ENCODE measurements around the gene TMEM40.

DNA sequence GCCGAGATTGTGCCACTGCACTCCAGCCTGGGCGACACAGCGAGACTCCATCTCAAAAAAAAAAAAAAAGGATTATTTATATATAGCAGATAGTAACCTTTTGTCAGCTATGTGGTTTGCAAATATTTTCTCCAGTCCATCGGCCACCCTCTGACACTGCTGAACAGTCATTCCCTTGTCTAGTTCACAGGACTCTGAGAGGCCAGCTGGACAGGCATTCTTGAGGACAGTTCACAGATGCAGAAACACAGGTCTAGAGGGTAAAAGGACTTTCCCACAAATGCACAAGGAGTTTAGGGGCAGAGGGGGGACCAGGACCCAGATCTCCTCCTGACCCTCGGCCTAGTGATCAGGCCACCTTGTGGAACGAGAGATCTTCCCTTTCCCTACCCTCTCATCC lies 7.5 kb upstream of the TMEM40 start:
- TF ChIP-seq, protein P1, sequence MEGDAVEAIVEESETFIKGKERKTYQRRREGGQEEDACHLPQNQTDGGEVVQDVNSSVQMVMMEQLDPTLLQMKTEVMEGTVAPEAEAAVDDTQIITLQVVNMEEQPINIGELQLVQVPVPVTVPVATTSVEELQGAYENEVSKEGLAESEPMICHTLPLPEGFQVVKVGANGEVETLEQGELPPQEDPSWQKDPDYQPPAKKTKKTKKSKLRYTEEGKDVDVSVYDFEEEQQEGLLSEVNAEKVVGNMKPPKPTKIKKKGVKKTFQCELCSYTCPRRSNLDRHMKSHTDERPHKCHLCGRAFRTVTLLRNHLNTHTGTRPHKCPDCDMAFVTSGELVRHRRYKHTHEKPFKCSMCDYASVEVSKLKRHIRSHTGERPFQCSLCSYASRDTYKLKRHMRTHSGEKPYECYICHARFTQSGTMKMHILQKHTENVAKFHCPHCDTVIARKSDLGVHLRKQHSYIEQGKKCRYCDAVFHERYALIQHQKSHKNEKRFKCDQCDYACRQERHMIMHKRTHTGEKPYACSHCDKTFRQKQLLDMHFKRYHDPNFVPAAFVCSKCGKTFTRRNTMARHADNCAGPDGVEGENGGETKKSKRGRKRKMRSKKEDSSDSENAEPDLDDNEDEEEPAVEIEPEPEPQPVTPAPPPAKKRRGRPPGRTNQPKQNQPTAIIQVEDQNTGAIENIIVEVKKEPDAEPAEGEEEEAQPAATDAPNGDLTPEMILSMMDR (conservative IDR thresholded peaks at IDR 0.05): no peak
- no peak for TF ChIP-seq EZH2 (IDR thresholded peaks at IDR 0.05; ENCODE audit: low read depth)
